SU-DHL-6 (cell line): ENCODE measurements around the gene CDH22.

Experiments
- CTCF ChIP-seq: fragments of 200-600 bp; sonication (generic); IDR thresholded peaks from one replicate; pipeline ENCODE4 v1.5.1; 2017; ENCODE audit warnings: antibody characterized with exemption, mild to moderate bottlenecking, low read length, moderate library complexity; ENCODE audit not compliant: insufficient read depth, poor library complexity, severe bottlenecking
- EZH2phosphoT487 ChIP-seq: fragments of 200-600 bp; sonication (generic), shearing (Covaris generic); conservative IDR thresholded peaks from 2 replicates; pipeline ENCODE4 v1.6.1; 2018; ENCODE audit warnings: mild to moderate bottlenecking, antibody characterized with exemption, low read length, moderate library complexity, mixed read lengths

- TF ChIP-seq CTCF (no peak), EZH2phosphoT487 (no peak)
Measured at GRCh38 chr20:46299078-46299477, 9.2 kb downstream of the CDH22 start.
